Transverse colon (tissue), 3 donors: Measurements from ENCODE around the gene PLA2G4F.

ENCODE experiments used
- POLR2A ChIP-seq: fragments of 450-650 bp; IDR thresholded peaks from one replicate; pipeline ENCODE4 v1.6.1; 2016; ENCODE audit warnings: antibody characterized with exemption, mild to moderate bottlenecking, moderate library complexity
- POLR2AphosphoS5 ChIP-seq, 3 donors: sonication (generic); formaldehyde crosslinking; IDR thresholded peaks; one replicate each; pipeline ENCODE4 v1.6.1; 2016; ENCODE audit warnings: antibody characterized with exemption in 3 of 3

DNA sequence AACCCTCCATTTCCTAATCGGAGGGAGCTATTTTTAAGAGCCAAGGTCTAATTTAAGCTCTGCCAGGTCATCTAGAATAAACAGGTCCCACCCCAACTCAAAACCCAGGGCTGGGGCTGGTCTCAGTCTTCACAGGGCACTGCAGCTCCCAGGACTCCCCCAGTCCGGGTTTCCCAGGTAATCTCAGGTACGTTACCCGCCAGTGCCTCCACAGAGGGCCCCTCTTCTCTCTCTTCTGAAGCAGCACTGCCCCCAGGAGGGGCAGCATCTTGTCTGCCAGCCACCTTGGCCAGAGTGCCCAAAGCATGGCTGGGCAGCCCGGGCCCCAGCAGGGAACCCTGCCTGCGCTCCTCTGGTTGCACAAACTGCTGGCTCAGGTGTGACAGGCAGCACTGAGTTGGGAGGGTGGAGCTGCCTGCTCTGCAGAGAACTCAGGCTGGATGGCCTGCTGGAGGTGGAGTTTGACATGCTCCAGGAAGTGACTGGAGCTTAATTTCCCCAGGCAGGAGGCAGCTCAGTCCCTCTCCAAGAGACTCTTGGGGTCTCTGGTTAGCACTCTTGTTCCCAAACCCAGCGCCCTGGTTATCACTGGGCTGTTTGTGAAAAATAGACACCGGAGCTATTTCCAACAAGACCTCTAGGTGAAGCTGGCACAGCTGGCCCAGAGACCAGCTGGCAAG, at the start of gene PLA2G4F:
- TF ChIP-seq POLR2AphosphoS5 (IDR thresholded peaks at IDR 0.05) (peak; percentile 41 to 92 (median 85)), POLR2A (peak; percentile 80)
